A673 (cell line): ENCODE data around the gene EHD4.

ENCODE experiments used
- CTCF ChIP-seq: fragments of 300-800, 200-600 bp; sonication (generic); conservative IDR thresholded peaks from 2 replicates; pipeline ENCODE4 v1.5.1; 2017; ENCODE audit warnings: low read depth, mild to moderate bottlenecking, antibody characterized with exemption, low read length, moderate library complexity, mixed read lengths
- EZH2 ChIP-seq: fragments of 200-600 bp; sonication (generic); IDR thresholded peaks from 2 replicates; pipeline ENCODE4 v1.6.1; 2017; ENCODE audit warnings: borderline replicate concordance, low read depth, mild to moderate bottlenecking, mixed read lengths, antibody characterized with exemption, low read length; ENCODE audit not compliant: poor library complexity, severe bottlenecking

DNA sequence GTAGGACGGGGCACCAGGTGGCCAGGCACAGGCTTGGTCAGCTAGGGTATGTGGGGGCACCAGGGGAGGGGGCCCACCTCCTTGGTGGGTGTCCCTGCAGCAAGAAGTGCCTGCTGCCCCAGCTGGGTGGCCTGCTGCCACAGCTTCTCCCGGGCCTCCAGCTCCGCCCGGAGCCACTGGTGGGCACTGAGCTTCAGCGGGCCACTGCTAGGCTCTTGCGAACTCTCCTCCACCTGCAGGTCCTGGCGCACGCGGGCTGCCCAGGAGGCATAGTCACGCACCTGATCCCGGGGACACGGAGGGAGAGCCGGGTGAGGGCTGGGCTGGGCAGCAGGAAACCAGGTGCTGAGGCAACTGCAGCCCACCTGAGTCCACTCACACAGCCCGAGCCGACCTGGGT, 104.0 kb downstream of the EHD4 start:
- no peak for TF ChIP-seq CTCF
- TF ChIP-seq EZH2 = no peak
